ENCODE data around the gene SIN3A.

GRCh38 chr15:75422554-75422953 is 28.9 kb downstream of the SIN3A start:
- TF ChIP-seq CTCF (IDR thresholded peaks at IDR 0.05): no peak
- no peak for TF ChIP-seq EZH2 (IDR thresholded peaks at IDR 0.05; ENCODE audit: borderline replicate concordance, insufficient read depth, low read depth, low read length, poor library complexity, severe bottlenecking)
